HG02642 (cell line): ENCODE measurements around the gene RAD51B.

ENCODE experiments used
- ATAC-seq: cut with Tn5 transposase; IDR thresholded peaks from one replicate; pipeline ENCODE4 v1.9.1; 2021; ENCODE audit warnings: mild to moderate bottlenecking; ENCODE audit not compliant: unreplicated experiment, poor library complexity

RAD51B gene

GRCh38 chr14:68623307-68623706, 803.7 kb downstream of the RAD51B start:
- ATAC-seq: no peak

GRCh38 chr14:68623826-68624225, 804.2 kb downstream of the RAD51B start:
- ATAC-seq: no peak

GRCh38 chr14:68624541-68625220, 805.1 kb downstream of the RAD51B start:
- ATAC-seq: no peak

GRCh38 chr14:68625366-68626090, 805.9 kb downstream of the RAD51B start:
- no peak for ATAC-seq

GRCh38 chr14:68626386-68626785, 806.8 kb downstream of the RAD51B start:
- no peak for ATAC-seq

GRCh38 chr14:68627050-68627867, 807.7 kb downstream of the RAD51B start:
- no peak for ATAC-seq

- ATAC-seq: no peak
Measured at GRCh38 chr14:68627868-68628604, 808.5 kb downstream of the RAD51B start.

GRCh38 chr14:68628605-68629310, 809.2 kb downstream of the RAD51B start:
- no peak for ATAC-seq

- ATAC-seq: no peak
Measured at GRCh38 chr14:68630081-68630571, 810.5 kb downstream of the RAD51B start.

GRCh38 chr14:68630611-68631393, 811.2 kb downstream of the RAD51B start:
- ATAC-seq: no peak

GRCh38 chr14:68631394-68632053, 811.9 kb downstream of the RAD51B start:
- ATAC-seq: no peak

- no peak for ATAC-seq
Measured at GRCh38 chr14:68632054-68632895, 812.7 kb downstream of the RAD51B start.

GRCh38 chr14:68633131-68633991, 813.8 kb downstream of the RAD51B start:
- ATAC-seq: no peak

- no peak for ATAC-seq
Measured at GRCh38 chr14:68634332-68634731, 814.8 kb downstream of the RAD51B start.

- ATAC-seq: no peak
Measured at GRCh38 chr14:68634874-68635595, 815.5 kb downstream of the RAD51B start.

GRCh38 chr14:68636597-68636996, 817.0 kb downstream of the RAD51B start:
- ATAC-seq: no peak
